Activated T-helper 1 cell treated with anti-CD3 and anti-CD28 coated beads, Interleukin-12 subunit alpha, Interleukin-12 subunit beta, Interleukin-2, Interleukin-4 antibody, amounts not matched to agents 30 ng/mL and 10 ng/mL and 1 ng/mL, durations not matched to agents 14 hours and 24 hours and 36 hours (primary cell): Measurements from ENCODE around the gene KIAA1755. TPM values are rescaled to one million over a fixed set of nuclear protein-coding genes. Genes with fewer than 3 reads are reported as not detected.

Experiments used
- DNase-seq: peaks from one replicate; pipeline ENCODE4 v3.0.0; 2021; ENCODE audit warnings: low spot score
- H3K27ac Mint-ChIP-seq: one replicate; pipeline ENCODE4 v1.8.0; 2021; ENCODE audit warnings: mild to moderate bottlenecking, mixed read lengths
- H3K27me3 Mint-ChIP-seq: one replicate; pipeline ENCODE4 v1.8.0; 2022; ENCODE audit warnings: mild to moderate bottlenecking, moderate library complexity, mixed read lengths; ENCODE audit not compliant: insufficient read depth
- H3K36me3 Mint-ChIP-seq: one replicate; pipeline ENCODE4 v1.8.0; 2021; ENCODE audit warnings: low read depth, mixed read lengths
- H3K4me1 Mint-ChIP-seq: one replicate; pipeline ENCODE4 v1.8.0; 2021; ENCODE audit warnings: low read depth, mixed read lengths
- H3K4me3 Mint-ChIP-seq: one replicate; pipeline ENCODE4 v1.8.0; 2021; ENCODE audit warnings: mild to moderate bottlenecking, moderate library complexity, mixed read lengths
- H3K9me3 Mint-ChIP-seq: one replicate; pipeline ENCODE4 v1.8.0; 2021; ENCODE audit warnings: mixed read lengths
- intact Hi-C: fragments of 100-400 bp; cut with micrococcal nuclease; formaldehyde crosslinking; loops from one replicate; pipeline ENCODE4 v1.15.1; 2024
- total RNA-seq: library from RNA; stranded (reverse); gene quantifications from 2 replicates; pipeline ENCODE4 v1.2.3, GENCODE V29; 2022

Gene KIAA1755
- total RNA-seq: not detected in 2 replicates

- DNase-seq: no peak
- Mint-ChIP-seq H3K4me3 (no peak within 1 kb of the TSS), H3K9me3 (no peaks in the 10 kb centered on the region), H3K36me3 (no peaks in the 10 kb centered on the region), H3K4me1 (no peaks in the 10 kb centered on the region), H3K27me3 (peaks cover 19% of the 10 kb centered on the region), H3K27ac (no peak within 1 kb of the TSS)
- intact Hi-C loops: no loop called here
These were observed at the start of gene KIAA1755 for GRCh38 chr20:38260378-38261053. TSS of gene KIAA1755 (minus strand) at chr20:38260735. CDS start at chr20:38260500, 235 bp downstream.

- intact Hi-C loops: no loop called here
- Mint-ChIP-seq H3K36me3 (no peaks in the 10 kb centered on the region), H3K4me3 (no peak overlapping the region)
These were observed 47.9 kb upstream of the KIAA1755 start for GRCh38 chr20:38308447-38308846.

GRCh38 chr20:38308047-38308438, 47.5 kb upstream of the KIAA1755 start:
- Mint-ChIP-seq H3K4me1 (peaks cover 18% of the 10 kb centered on the region), H3K9me3 (no peaks in the 10 kb centered on the region), H3K4me3 (no peak overlapping the region), H3K27me3 (peaks cover 34% of the 10 kb centered on the region), H3K27ac (no peak overlapping the region), H3K36me3 (no peaks in the 10 kb centered on the region)
- intact Hi-C loops: no loop called here
- DNase-seq: no peak

More at GRCh38 chr20:38308447-38308846, 47.9 kb upstream of the KIAA1755 start:
- H3K27ac Mint-ChIP-seq: no peak overlapping the region
- H3K4me1 Mint-ChIP-seq: peaks cover 14% of the 10 kb centered on the region
- peaks cover 30% of the 10 kb centered on the region for H3K27me3 Mint-ChIP-seq
- H3K9me3 Mint-ChIP-seq: no peaks in the 10 kb centered on the region
- no peak for DNase-seq

- Mint-ChIP-seq H3K4me3 (no peak overlapping the region), H3K27ac (no peak overlapping the region), H3K27me3 (peaks cover 35% of the 10 kb centered on the region), H3K4me1 (peaks cover 20% of the 10 kb centered on the region), H3K36me3 (no peaks in the 10 kb centered on the region), H3K9me3 (no peaks in the 10 kb centered on the region)
- intact Hi-C loops: no loop called here
- no peak for DNase-seq
These were observed 47.0 kb upstream of the KIAA1755 start for GRCh38 chr20:38307371-38308046.

GRCh38 chr20:38306379-38306778, 45.8 kb upstream of the KIAA1755 start:
- intact Hi-C loops: no loop called here
- Mint-ChIP-seq H3K9me3 (no peaks in the 10 kb centered on the region), H3K27me3 (peaks cover 32% of the 10 kb centered on the region), H3K27ac (no peak overlapping the region), H3K36me3 (no peaks in the 10 kb centered on the region), H3K4me1 (peaks cover 20% of the 10 kb centered on the region), H3K4me3 (no peak overlapping the region)
- DNase-seq: no peak

GRCh38 chr20:38305541-38305940, 45.0 kb upstream of the KIAA1755 start:
- H3K4me1 Mint-ChIP-seq: peaks cover 20% of the 10 kb centered on the region
- intact Hi-C loops: no loop called here
- no peak overlapping the region for H3K27ac Mint-ChIP-seq
- no peaks in the 10 kb centered on the region for H3K9me3 Mint-ChIP-seq
- DNase-seq: no peak
- no peaks in the 10 kb centered on the region for H3K36me3 Mint-ChIP-seq
- no peak overlapping the region for H3K4me3 Mint-ChIP-seq
- H3K27me3 Mint-ChIP-seq: peaks cover 35% of the 10 kb centered on the region

- Mint-ChIP-seq H3K4me1 (peaks cover 20% of the 10 kb centered on the region), H3K27me3 (peaks cover 35% of the 10 kb centered on the region), H3K27ac (no peak overlapping the region), H3K36me3 (no peaks in the 10 kb centered on the region), H3K4me3 (no peak overlapping the region), H3K9me3 (no peaks in the 10 kb centered on the region)
- intact Hi-C loops: no loop called here
- no peak for DNase-seq
These were observed 44.4 kb upstream of the KIAA1755 start for GRCh38 chr20:38304845-38305447.

- intact Hi-C loops: no loop called here
- Mint-ChIP-seq H3K27me3 (peaks cover 35% of the 10 kb centered on the region), H3K4me1 (peaks cover 20% of the 10 kb centered on the region), H3K9me3 (no peaks in the 10 kb centered on the region), H3K27ac (peak within 1 kb of the TSS; percentile 44), H3K36me3 (no peaks in the 10 kb centered on the region), H3K4me3 (no peak within 1 kb of the TSS)
- DNase-seq: no peak
These were observed 43.4 kb upstream of the KIAA1755 start, which contains the start of gene BPI for GRCh38 chr20:38303908-38304379. TSS of gene BPI (plus strand) at chr20:38304156. CDS start at chr20:38304224, 68 bp downstream.

GRCh38 chr20:38302786-38303185, 42.3 kb upstream of the KIAA1755 start:
- no peaks in the 10 kb centered on the region for H3K9me3 Mint-ChIP-seq
- no peaks in the 10 kb centered on the region for H3K36me3 Mint-ChIP-seq
- H3K4me1 Mint-ChIP-seq: peaks cover 16% of the 10 kb centered on the region
- H3K27ac Mint-ChIP-seq: no peak overlapping the region
- H3K27me3 Mint-ChIP-seq: peaks cover 35% of the 10 kb centered on the region
- no peak for DNase-seq
- intact Hi-C loops: no loop called here
- no peak overlapping the region for H3K4me3 Mint-ChIP-seq

- DNase-seq: no peak
- intact Hi-C loops: no loop called here
- Mint-ChIP-seq H3K27me3 (peaks cover 35% of the 10 kb centered on the region), H3K4me3 (no peak overlapping the region), H3K9me3 (no peaks in the 10 kb centered on the region), H3K27ac (no peak overlapping the region), H3K36me3 (no peaks in the 10 kb centered on the region), H3K4me1 (peaks cover 15% of the 10 kb centered on the region)
These were observed 40.8 kb upstream of the KIAA1755 start for GRCh38 chr20:38301309-38301708.

GRCh38 chr20:38300438-38300837, 39.9 kb upstream of the KIAA1755 start:
- DNase-seq: no peak
- peaks cover 15% of the 10 kb centered on the region for H3K4me1 Mint-ChIP-seq
- no peaks in the 10 kb centered on the region for H3K36me3 Mint-ChIP-seq
- H3K27ac Mint-ChIP-seq: no peak overlapping the region
- intact Hi-C loops: no loop called here
- H3K4me3 Mint-ChIP-seq: no peak overlapping the region
- H3K9me3 Mint-ChIP-seq: no peaks in the 10 kb centered on the region
- peaks cover 28% of the 10 kb centered on the region for H3K27me3 Mint-ChIP-seq

GRCh38 chr20:38299963-38300362, 39.4 kb upstream of the KIAA1755 start:
- peaks cover 26% of the 10 kb centered on the region for H3K27me3 Mint-ChIP-seq
- no peak for DNase-seq
- H3K27ac Mint-ChIP-seq: no peak overlapping the region
- no peaks in the 10 kb centered on the region for H3K9me3 Mint-ChIP-seq
- H3K4me1 Mint-ChIP-seq: peaks cover 15% of the 10 kb centered on the region
- no peaks in the 10 kb centered on the region for H3K36me3 Mint-ChIP-seq
- intact Hi-C loops: no loop called here
- no peak overlapping the region for H3K4me3 Mint-ChIP-seq

- Mint-ChIP-seq H3K9me3 (no peaks in the 10 kb centered on the region), H3K27ac (no peak overlapping the region), H3K36me3 (no peaks in the 10 kb centered on the region), H3K4me3 (no peak overlapping the region), H3K27me3 (peaks cover 16% of the 10 kb centered on the region), H3K4me1 (peaks cover 10% of the 10 kb centered on the region)
- intact Hi-C loops: no loop called here
- DNase-seq: no peak
These were observed 38.3 kb upstream of the KIAA1755 start for GRCh38 chr20:38298768-38299288.
